ENCODE measurements around the gene ARVCF.

DNA sequence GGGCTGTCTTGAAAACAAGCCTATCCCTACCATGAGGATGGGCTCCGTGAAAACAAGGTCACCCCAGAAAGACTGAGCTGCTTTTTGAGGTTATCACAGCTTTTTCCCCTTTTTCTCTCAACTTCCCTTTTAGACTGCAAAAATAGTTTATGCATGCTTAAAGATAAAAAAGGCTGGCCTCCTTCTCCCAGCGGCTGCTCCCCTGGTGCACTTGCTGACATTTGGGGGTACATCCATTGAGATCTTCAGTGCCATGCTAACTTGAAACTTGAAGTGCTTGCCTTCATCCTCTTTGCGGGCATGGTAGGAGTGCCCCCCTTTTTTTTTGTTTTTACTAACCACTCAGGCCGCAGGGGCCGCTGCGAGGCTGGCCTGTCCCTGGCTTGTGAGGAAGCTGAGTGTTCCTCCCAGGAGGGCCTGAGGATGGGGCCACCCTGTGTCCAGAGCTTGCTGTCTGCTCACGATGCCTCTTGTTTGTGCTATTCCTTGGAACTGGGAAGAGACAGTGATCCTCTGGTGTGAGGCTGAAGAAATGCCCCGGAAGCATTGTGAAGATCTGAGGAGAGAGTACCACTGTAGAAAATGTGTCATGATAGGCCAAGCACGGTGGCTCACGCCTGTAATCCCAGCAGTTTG lies 6.5 kb upstream of the ARVCF start:
- no peak for TF ChIP-seq EZH2phosphoT487 (IDR thresholded peaks at IDR 0.05; ENCODE audit: borderline replicate concordance, low read length)
- TF ChIP-seq, protein P1, sequence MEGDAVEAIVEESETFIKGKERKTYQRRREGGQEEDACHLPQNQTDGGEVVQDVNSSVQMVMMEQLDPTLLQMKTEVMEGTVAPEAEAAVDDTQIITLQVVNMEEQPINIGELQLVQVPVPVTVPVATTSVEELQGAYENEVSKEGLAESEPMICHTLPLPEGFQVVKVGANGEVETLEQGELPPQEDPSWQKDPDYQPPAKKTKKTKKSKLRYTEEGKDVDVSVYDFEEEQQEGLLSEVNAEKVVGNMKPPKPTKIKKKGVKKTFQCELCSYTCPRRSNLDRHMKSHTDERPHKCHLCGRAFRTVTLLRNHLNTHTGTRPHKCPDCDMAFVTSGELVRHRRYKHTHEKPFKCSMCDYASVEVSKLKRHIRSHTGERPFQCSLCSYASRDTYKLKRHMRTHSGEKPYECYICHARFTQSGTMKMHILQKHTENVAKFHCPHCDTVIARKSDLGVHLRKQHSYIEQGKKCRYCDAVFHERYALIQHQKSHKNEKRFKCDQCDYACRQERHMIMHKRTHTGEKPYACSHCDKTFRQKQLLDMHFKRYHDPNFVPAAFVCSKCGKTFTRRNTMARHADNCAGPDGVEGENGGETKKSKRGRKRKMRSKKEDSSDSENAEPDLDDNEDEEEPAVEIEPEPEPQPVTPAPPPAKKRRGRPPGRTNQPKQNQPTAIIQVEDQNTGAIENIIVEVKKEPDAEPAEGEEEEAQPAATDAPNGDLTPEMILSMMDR (IDR thresholded peaks at IDR 0.05; ENCODE audit: low read depth, low read length, poor library complexity, severe bottlenecking), result no peak
